ENCODE results near the gene UBE2G1.
"Not testable (repeated sequence)": the region's sequence is repeated elsewhere in the genome, so short reads cannot be mapped to it uniquely, and the experiment has no call there.

Gene UBE2G1

DNA sequence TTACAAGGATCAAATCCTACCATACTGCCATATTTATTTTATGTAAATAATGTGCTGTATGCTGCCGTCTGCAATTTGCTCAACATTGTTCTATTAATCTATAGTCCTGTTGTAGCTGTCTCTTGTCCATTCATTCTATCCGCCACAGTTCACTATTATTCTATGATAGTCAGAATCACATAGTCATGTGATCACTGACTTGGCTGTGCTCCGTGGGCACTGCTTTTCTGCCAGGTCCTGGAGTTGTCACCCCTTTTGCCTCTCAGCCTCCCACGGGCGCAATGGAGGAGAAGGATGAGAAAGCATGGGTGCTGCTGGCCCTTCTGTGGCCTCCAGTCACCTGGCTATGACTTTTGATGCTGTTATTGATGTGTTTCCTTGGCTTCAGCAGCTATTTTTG lies 65.4 kb downstream of the UBE2G1 start:
- no peak for DNase-seq (ENCODE audit: low spot score)

DNA sequence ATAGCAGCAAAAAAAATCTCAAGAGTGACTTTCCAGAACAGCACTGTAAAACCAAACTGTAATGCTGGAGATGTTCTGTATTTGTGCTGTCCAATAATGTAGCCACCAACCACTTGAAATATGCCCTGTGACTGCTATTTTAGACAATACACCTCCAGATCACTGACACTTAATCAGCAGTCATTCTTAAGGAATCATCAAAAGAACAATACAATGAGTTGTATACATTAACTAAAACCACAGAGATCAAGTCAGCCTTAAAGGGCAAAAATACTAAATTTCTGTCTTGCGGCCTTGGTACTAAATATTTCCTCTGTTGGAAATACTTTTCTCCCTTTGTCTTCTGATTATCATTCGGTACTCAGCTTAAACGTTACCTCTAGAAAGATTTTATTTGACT lies 69.1 kb downstream of the UBE2G1 start:
- no peak for DNase-seq (ENCODE audit: low spot score)

GRCh38 chr17:4295686-4296085 lies 70.8 kb downstream of the UBE2G1 start:
- no peak for DNase-seq (ENCODE audit: low spot score)

DNA sequence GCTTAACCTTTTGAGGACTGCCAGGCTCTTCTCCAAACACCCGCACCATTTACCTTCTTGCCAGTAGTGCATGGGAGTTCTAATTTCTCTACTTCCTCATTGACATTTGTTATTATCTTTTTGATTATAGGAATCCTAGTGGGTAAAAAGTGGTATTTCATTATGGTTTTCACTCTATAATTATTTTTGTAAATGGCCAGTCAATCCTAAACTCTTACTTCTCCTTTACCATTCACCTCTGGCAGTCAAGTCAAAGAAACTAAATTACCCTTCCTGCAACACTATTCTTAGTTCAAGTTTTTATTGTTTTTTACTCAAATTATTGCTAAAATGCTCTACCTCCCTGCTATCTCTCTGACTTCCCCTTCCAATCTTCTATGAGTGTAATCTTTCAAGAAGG lies 72.9 kb downstream of the UBE2G1 start:
- DNase-seq (ENCODE audit: low spot score) = no peak

GRCh38 chr17:4287710-4288109 lies 78.8 kb downstream of the UBE2G1 start:
- no peak for DNase-seq (ENCODE audit: low spot score)

DNA sequence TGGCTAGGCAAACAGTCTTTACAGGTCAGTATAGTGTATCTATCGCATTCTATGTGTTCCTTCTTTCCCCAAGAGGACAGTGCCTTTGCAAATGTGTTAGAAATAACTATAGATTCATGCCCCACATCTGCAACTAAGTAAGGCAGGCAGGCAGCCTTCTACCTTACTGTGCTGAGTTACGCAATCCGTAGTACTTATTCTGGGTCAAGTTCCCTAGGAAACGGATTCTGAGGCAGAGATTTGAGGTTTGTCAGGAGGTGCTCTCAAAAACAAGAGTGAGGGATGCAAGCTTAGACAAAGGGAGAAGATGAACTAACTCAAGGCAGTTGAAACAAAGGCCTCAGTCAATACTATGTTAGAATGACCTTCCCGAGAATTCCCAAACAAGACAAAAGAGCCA lies 90.0 kb downstream of the UBE2G1 start:
- DNase-seq (ENCODE audit: low spot score) = no peak

DNA sequence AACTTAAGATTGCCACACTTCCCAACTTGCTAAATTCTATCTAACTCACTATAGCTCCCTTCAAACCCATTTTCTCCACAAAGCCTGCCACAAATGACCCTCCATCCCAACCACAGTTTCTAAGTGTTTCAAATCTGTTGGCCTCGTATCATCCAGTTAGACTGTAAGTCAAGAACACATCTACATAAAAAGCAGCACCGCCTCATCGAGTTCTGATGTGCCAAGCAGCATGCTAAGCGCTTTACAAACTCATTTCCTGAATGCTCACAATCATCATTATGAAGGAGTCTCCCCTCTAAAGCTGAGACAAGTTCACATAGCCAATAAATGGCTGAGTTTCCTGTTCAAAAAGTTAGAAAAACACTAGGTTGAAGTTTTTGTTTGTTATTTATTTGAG lies 93.5 kb downstream of the UBE2G1 start:
- DNase-seq (ENCODE audit: low spot score) = no peak

DNA sequence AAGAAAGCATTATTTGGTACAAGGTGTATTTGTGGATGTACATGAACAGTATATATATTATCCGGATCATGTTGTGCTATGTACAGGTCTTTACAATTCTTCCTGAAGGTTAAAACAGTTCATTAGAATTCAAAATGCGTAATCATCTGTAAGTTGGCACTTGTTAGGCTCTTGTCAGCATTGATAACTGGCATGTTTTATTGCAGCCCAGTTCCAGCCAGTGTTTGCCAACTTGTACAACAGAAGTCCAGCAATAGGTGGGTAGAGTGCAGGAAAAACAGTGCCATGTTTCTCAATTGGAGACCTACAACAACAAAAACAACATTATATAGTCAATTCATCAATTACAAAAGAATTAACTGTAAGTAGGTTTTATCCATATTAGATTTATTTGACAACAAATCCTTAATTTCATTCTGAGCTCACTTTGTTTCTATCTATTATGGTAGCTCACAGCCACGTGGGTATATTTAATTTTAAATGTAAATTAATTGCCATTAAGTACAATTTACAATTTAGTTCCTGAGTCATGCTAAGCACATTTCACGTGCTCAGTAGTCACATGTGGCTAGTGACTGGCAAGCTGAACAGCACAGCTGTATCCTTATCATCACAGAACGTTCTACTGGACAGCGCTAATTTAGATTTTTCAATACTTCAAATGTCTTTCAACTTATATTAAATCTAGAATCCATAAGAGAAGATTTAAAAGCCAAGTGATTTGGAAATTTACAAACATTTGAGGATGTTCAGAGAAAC lies 94.1 kb downstream of the UBE2G1 start:
- DNase-seq (ENCODE audit: low spot score) = no peak

DNA sequence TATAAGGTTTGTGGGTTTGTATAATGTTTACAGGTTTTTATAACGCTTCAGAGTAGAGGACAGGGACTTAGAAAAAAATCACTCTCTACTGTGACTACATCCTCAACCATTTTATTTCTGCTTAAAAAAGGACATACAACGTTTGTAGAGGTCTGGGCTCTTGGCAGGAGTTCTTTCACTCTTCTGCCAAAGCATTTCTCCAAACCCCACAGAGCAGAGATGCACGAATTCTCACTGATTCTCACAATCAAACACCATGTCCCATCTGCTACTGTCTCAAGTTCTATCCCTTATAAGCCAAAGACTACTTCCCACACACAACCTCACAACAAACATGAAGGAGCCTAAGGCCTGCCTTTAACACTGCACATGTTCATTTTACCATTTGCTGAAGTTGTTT lies 95.7 kb downstream of the UBE2G1 start:
- no peak for DNase-seq (ENCODE audit: low spot score)

DNA sequence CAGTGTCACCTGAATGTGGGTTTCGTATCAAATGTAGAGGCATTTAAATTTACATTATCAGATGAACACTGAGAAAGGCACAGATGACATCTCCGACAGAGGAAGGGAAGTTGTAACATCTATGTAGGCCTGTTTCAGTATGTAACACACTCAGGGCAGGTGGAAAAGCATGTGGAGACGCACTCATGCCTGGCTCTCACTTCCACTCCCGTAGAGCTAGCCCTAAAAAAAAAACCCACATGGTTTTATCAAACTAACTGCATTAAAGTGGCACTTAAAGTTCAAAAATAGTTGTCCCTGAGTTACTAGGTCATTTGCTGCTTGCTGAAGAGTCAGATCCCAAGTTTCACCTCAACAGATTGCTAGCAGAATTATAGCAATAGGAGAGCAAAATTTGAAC lies 96.6 kb downstream of the UBE2G1 start:
- DNase-seq (ENCODE audit: low spot score) = no peak

DNA sequence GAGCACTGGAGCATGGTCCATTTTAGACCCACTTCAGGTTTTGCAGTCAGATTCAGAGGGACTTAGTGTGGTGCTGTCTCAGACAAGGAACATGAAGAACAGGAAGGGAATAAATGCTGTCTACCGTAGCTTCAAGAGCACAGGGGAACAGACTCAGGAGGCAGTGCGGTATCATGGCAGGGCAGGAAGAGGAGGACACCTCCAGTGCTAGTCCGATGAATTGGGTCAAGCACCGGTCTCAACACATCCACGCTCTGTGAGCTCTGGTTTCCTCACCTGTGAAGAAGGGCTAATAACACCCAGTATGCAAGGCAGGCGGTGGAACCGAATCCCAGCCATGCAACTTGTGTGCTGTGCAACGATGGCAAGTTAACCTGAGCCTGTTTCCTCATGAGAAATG lies 99.1 kb downstream of the UBE2G1 start:
- DNase-seq (ENCODE audit: low spot score) = no peak

DNA sequence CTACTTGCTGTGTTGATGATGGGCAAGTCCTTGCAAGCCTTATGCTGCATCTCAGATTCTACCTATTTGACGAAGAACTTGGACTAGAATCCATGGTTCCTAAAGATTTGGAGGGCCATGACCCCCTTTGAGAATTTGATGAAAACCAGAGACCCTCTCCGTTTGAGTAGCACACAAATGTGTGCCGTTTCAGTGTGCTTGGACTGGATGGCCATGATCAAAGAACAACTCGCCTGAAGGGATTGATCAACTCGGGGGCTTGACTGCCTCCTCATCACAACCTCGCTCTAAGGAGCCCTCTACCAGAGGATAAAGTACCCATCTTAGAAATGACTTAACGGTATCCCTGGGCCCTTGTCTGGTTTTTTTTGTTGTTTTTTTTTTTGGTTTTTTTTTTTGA lies 99.9 kb downstream of the UBE2G1 start:
- DNase-seq (ENCODE audit: low spot score) = no peak

GRCh38 chr17:4263282-4264215 lies 102.9 kb downstream of the UBE2G1 start, which contains the start of gene ANKFY1:
TSS of gene ANKFY1 (minus strand) at chr17:4263979. CDS start at chr17:4263941, 38 bp downstream.
- DNase-seq (ENCODE audit: low spot score) = peak; percentile 93

DNA sequence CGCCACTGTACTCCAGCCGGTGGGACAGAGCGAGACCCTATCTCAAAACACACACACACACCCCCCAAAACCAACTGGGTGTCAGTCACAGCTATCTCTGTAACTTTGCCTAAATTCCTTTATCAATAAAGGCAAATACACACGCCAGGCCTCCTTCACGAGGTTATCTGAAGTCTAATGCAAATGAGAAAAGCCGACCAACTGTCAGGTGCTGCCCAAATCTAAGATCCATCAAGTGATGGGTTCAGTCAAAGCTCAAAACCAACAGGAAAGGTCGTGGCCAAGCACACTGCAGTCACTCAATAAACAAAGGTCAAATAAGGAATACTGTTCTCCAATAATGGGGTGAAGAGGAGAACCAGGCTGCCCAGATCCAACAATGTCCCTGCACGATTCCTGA lies 103.8 kb downstream of the UBE2G1 start:
- DNase-seq (ENCODE audit: low spot score) = no peak

GRCh38 chr17:4261452-4261851 lies 105.0 kb downstream of the UBE2G1 start:
- no peak for DNase-seq (ENCODE audit: low spot score)

- no peak for DNase-seq (ENCODE audit: low spot score)
Measured at GRCh38 chr17:4258867-4259266, 107.6 kb downstream of the UBE2G1 start.

DNA sequence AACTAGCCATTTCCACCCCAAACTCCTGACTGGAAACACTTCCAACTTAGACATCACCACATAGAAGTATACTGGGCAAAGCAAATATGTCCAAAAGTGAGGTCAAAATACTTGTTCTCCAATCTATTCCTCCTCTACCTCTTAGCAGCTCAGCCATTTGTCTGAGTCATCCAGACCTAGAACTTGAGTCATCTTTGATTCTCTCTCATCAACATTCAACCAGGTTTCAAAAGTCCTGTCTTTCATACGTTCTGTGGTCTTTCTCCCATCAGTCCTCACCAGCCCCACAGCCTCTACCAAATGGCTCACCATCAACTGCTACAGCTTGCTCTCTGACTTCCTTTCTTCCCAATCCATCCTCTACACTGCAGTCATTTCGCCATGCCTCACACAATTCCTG lies 109.5 kb downstream of the UBE2G1 start:
- DNase-seq (ENCODE audit: low spot score) = no peak

DNA sequence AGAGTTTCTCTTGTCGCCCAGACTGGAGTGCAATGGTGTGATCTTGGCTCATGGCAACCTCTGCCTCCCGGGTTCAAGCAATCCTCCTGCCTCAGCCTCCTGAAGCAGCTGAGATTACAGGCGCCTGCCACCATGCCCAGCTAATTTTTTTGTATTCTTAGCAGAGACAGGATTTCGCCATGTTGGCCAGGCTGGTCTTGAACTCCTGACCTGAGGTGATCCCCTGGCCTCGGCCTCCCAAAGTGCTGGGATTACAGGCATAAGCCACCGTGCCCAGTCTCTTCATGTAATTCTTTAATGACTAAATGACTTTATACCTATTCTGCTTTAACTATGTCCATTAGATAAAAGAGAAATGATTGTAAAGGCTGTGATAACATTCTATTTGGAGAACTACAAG lies 111.2 kb downstream of the UBE2G1 start:
- not testable (repeated sequence) for DNase-seq (ENCODE audit: low spot score)

DNA sequence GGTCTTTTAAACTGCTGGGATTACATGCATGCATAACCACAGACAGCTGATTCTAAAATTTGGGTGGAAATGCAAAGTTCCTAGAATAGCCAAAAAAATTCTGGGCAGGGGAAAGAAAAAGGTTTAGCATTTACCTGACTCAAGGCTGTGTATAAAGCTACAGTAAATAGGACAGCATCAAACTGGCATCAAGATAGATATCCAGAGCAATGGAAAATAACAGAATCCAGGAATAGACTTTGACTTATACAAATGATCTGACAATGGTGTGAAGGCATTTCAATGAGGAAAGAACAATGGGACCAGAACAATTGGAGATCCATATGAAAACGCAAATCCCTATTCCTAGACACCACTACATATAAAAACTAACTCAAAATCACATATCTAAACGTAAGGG lies 115.6 kb downstream of the UBE2G1 start:
- no peak for DNase-seq (ENCODE audit: low spot score)

- DNase-seq (ENCODE audit: low spot score) = peak; percentile 45
Measured at GRCh38 chr17:4249452-4250029, 116.9 kb downstream of the UBE2G1 start.

- no peak for DNase-seq (ENCODE audit: low spot score)
Measured at GRCh38 chr17:4248504-4249277, 117.8 kb downstream of the UBE2G1 start.

GRCh38 chr17:4247971-4248388 lies 118.5 kb downstream of the UBE2G1 start:
- DNase-seq (ENCODE audit: low spot score) = no peak
